Stimulated activated naive CD8-positive, alpha-beta T cell treated with anti-CD3 and anti-CD28 coated beads, Interleukin-15, Interleukin-2, amounts not matched to agents 100 U/mL and 50 U/mL, for 24 hours (primary cell): ENCODE data around the gene ANKRD63.
A peak's percentile ranks its signal among the peaks of the same experiment; 100 is the strongest.

Source experiments
- ATAC-seq: fragments of 150-1000 bp; cut with Tn5 transposase; one replicate; pipeline ENCODE4 v1.10.0; 2021
- DNase-seq: peaks from one replicate; pipeline ENCODE4 v3.0.0; 2021

ANKRD63 gene

GRCh38 chr15:40282869-40283614 is at the start of gene ANKRD63:
ANKRD63 (minus strand) TSS chr15:40283064; CDS start chr15:40282586, 478 bp downstream.
- peak; percentile 51 for DNase-seq
- ATAC-seq, result peak; percentile 26

GRCh38 chr15:40332113-40332781 is 49.4 kb upstream of the ANKRD63 start:
- DNase-seq (no peak), ATAC-seq (no peak)

- DNase-seq (no peak), ATAC-seq (no peak)
Observed at GRCh38 chr15:40331637-40332036, 48.8 kb upstream of the ANKRD63 start.

GRCh38 chr15:40331026-40331425 is 48.2 kb upstream of the ANKRD63 start:
- no peak for DNase-seq
- no peak for ATAC-seq

- no peak for DNase-seq
- no peak for ATAC-seq
Observed at GRCh38 chr15:40330368-40330836, 47.5 kb upstream of the ANKRD63 start.

GRCh38 chr15:40329804-40330203 is 46.9 kb upstream of the ANKRD63 start:
- DNase-seq (no peak), ATAC-seq (no peak)

- DNase-seq, result no peak
- ATAC-seq, result no peak
Observed at GRCh38 chr15:40328751-40329150, 45.9 kb upstream of the ANKRD63 start.

- DNase-seq (no peak), ATAC-seq (no peak)
Observed at GRCh38 chr15:40328176-40328575, 45.3 kb upstream of the ANKRD63 start.

- DNase-seq (no peak), ATAC-seq (no peak)
Observed at GRCh38 chr15:40327457-40327856, 44.6 kb upstream of the ANKRD63 start.

GRCh38 chr15:40325700-40326099 is 42.8 kb upstream of the ANKRD63 start:
- DNase-seq (no peak), ATAC-seq (no peak)

GRCh38 chr15:40325188-40325587 is 42.3 kb upstream of the ANKRD63 start:
- no peak for DNase-seq
- ATAC-seq, result no peak

- peak; percentile 53 for DNase-seq
- ATAC-seq, result no peak
Observed at GRCh38 chr15:40323953-40324937, 41.4 kb upstream of the ANKRD63 start.

- ATAC-seq (peak; percentile 98), DNase-seq (peak; percentile 92)
Observed at GRCh38 chr15:40323239-40323952, 40.5 kb upstream of the ANKRD63 start, which contains the start of gene INAFM2. INAFM2 (plus strand) TSS chr15:40323692; CDS start chr15:40324056, 364 bp downstream.

- DNase-seq (no peak), ATAC-seq (no peak)
Observed at GRCh38 chr15:40322531-40323238, 39.8 kb upstream of the ANKRD63 start.

GRCh38 chr15:40320931-40321371 is 38.1 kb upstream of the ANKRD63 start:
- ATAC-seq, result no peak
- DNase-seq, result peak; percentile 54

- ATAC-seq (no peak), DNase-seq (no peak)
Observed at GRCh38 chr15:40320409-40320808, 37.5 kb upstream of the ANKRD63 start.

- ATAC-seq (no peak), DNase-seq (no peak)
Observed at GRCh38 chr15:40317580-40317979, 34.7 kb upstream of the ANKRD63 start.

GRCh38 chr15:40316931-40317330 is 34.1 kb upstream of the ANKRD63 start:
- ATAC-seq, result no peak
- DNase-seq, result no peak

- DNase-seq (no peak), ATAC-seq (no peak)
Observed at GRCh38 chr15:40314723-40315276, 31.9 kb upstream of the ANKRD63 start.
